OCI-LY3 (cell line): Measurements from ENCODE around the gene HNMT.

Experiments
- H2AFZ ChIP-seq: fragments of 200-600, 300-600 bp; shearing (Covaris generic); 2 replicates; pipeline ENCODE4 v1.6.0; 2014; ENCODE audit warnings: antibody characterized with exemption, low read depth, low read length
- H3K27ac ChIP-seq: fragments of 200-600, 300-600 bp; sonication (generic); 2 replicates; pipeline ENCODE4 v1.5.1; 2014; ENCODE audit warnings: mild to moderate bottlenecking, low read length, moderate library complexity, mixed read lengths
- H3K27me3 ChIP-seq: fragments of 200-600, 300-600 bp; sonication (generic); 2 replicates; pipeline ENCODE4 v1.6.1; 2014; ENCODE audit warnings: low read depth, low read length, mixed read lengths
- H3K36me3 ChIP-seq: fragments of 200-600, 300-600 bp; sonication (generic); replicated peaks from 2 replicates; pipeline ENCODE3; 2014; ENCODE audit warnings: low read depth, low read length, mixed read lengths
- H3K4me1 ChIP-seq: fragments of 300-600, 200-600 bp; sonication (generic); 2 replicates; pipeline ENCODE4 v1.6.1; 2014; ENCODE audit warnings: low read length, mixed read lengths
- H3K4me2 ChIP-seq: fragments of 200-600, 300-600 bp; sonication (generic); 2 replicates; pipeline ENCODE4 v1.6.1; 2014; ENCODE audit warnings: low read length, mixed read lengths
- H3K4me3 ChIP-seq: fragments of 300-600, 200-600 bp; sonication (generic); 2 replicates; pipeline ENCODE4 v1.5.1; 2014; ENCODE audit warnings: antibody characterized with exemption, mild to moderate bottlenecking, low read length, moderate library complexity
- H3K79me2 ChIP-seq: fragments of 300-600, 200-600 bp; shearing (Covaris generic); 2 replicates; pipeline ENCODE4 v1.6.1; 2014; ENCODE audit warnings: mild to moderate bottlenecking, low read length, mixed read lengths
- H3K9ac ChIP-seq: fragments of 300-600, 200-600 bp; shearing (Covaris generic); 2 replicates; pipeline ENCODE4 v1.6.0; 2014; ENCODE audit warnings: mild to moderate bottlenecking, low read length, moderate library complexity
- H3K9me3 ChIP-seq: fragments of 200-600, 300-600 bp; shearing (Covaris generic); 2 replicates; pipeline ENCODE4 v1.6.1; 2014; ENCODE audit warnings: low read length, mixed read lengths; ENCODE audit not compliant: insufficient read depth
- H4K20me1 ChIP-seq: fragments of 200-600, 300-600 bp; sonication (generic); 2 replicates; pipeline ENCODE4 v1.6.1; 2016; ENCODE audit warnings: low read length, mixed read lengths; ENCODE audit not compliant: insufficient read depth
- CTCF ChIP-seq: fragments of 200-600, 300-600 bp; sonication (generic); IDR thresholded peaks from 2 replicates; pipeline ENCODE4 v1.5.1; 2014; ENCODE audit warnings: antibody characterized with exemption, low read length, low read depth
- EZH2phosphoT487 ChIP-seq: fragments of 200-600 bp; shearing (Covaris generic); IDR thresholded peaks from 2 replicates; pipeline ENCODE4 v1.6.1; 2018; ENCODE audit warnings: antibody characterized with exemption, mixed run types, low read depth

The HNMT gene

GRCh38 chr2:138021154-138021553 is 56.9 kb downstream of the HNMT start:
- H4K20me1 ChIP-seq, result no peaks in the 10 kb centered on the region
- H3K27me3 ChIP-seq, result no peaks in the 10 kb centered on the region
- no peak overlapping the region for H2AFZ ChIP-seq
- no peaks in the 10 kb centered on the region for H3K9me3 ChIP-seq
- H3K4me1 ChIP-seq, result no peaks in the 10 kb centered on the region
- no peaks in the 10 kb centered on the region for H3K36me3 ChIP-seq
- no peak overlapping the region for H3K4me3 ChIP-seq
- H3K27ac ChIP-seq, result no peak overlapping the region
- no peaks in the 10 kb centered on the region for H3K79me2 ChIP-seq
- no peak overlapping the region for H3K4me2 ChIP-seq
- no peak for TF ChIP-seq EZH2phosphoT487
- no peak for TF ChIP-seq CTCF
- H3K9ac ChIP-seq, result no peak overlapping the region

GRCh38 chr2:138023298-138023697 is 59.0 kb downstream of the HNMT start:
- TF ChIP-seq EZH2phosphoT487 (no peak), CTCF (no peak)
- Histone ChIP-seq H3K4me3 (no peak overlapping the region), H3K79me2 (no peaks in the 10 kb centered on the region), H4K20me1 (no peaks in the 10 kb centered on the region), H3K4me2 (no peak overlapping the region), H3K9me3 (no peaks in the 10 kb centered on the region), H3K36me3 (no peaks in the 10 kb centered on the region), H2AFZ (no peak overlapping the region), H3K27ac (no peak overlapping the region), H3K27me3 (no peaks in the 10 kb centered on the region), H3K9ac (no peak overlapping the region), H3K4me1 (peaks cover 3% of the 10 kb centered on the region)

GRCh38 chr2:138023976-138024375 is 59.7 kb downstream of the HNMT start:
- Histone ChIP-seq H3K4me2 (no peak overlapping the region), H3K36me3 (no peaks in the 10 kb centered on the region), H3K4me1 (peaks cover 9% of the 10 kb centered on the region), H4K20me1 (no peaks in the 10 kb centered on the region), H3K4me3 (no peak overlapping the region), H3K27me3 (no peaks in the 10 kb centered on the region), H3K79me2 (no peaks in the 10 kb centered on the region), H3K9me3 (no peaks in the 10 kb centered on the region), H2AFZ (no peak overlapping the region), H3K9ac (no peak overlapping the region), H3K27ac (no peak overlapping the region)
- TF ChIP-seq CTCF, result no peak

- Histone ChIP-seq H4K20me1 (no peaks in the 10 kb centered on the region), H3K4me1 (peaks cover 16% of the 10 kb centered on the region), H3K36me3 (no peaks in the 10 kb centered on the region), H3K9me3 (no peaks in the 10 kb centered on the region), H2AFZ (no peak overlapping the region), H3K27ac (no peak overlapping the region), H3K9ac (no peak overlapping the region), H3K79me2 (no peaks in the 10 kb centered on the region), H3K4me2 (no peak overlapping the region), H3K4me3 (no peak overlapping the region), H3K27me3 (no peaks in the 10 kb centered on the region)
- TF ChIP-seq EZH2phosphoT487 (no peak), CTCF (no peak)
Observed at GRCh38 chr2:138026111-138027020, 62.1 kb downstream of the HNMT start.
